Fibroblast of peridontal ligament (primary cell): Measurements from ENCODE around the gene GOPC.
"Not testable (repeated sequence)": the region's sequence is repeated elsewhere in the genome, so short reads cannot be mapped to it uniquely, and the experiment has no call there.

Experiments used
- DNase-seq: peaks from one replicate; pipeline ENCODE4 v3.0.0-alpha.2; 2010; ENCODE audit errors: extremely low read depth

Gene GOPC

GRCh38 chr6:117602151-117602898 is at the start of gene GOPC:
Gene GOPC, minus strand, starts transcription at chr6:117602511. Its CDS starts 223 bp downstream, at chr6:117602288.
- peak; percentile 98 for DNase-seq

DNA sequence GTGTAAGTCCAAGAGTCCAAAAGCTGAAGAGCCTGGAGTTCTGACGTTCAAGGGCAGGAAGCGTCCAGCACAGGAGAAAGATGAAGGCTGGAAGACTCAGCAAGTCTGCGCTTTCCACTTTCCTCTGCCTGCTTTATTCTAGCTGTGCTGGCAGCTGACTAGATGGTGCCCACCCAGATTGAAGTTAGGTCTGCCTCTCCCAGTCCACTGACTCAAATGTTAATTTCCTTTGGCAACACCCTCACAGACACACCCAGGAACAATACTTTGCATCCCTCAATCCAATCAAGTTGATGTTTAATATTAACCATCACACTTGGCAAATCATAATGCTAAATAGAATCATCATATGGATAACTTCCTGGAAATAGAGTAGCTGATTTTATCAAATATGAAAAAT is 49.7 kb upstream of the GOPC start:
- DNase-seq: not testable (repeated sequence)

DNA sequence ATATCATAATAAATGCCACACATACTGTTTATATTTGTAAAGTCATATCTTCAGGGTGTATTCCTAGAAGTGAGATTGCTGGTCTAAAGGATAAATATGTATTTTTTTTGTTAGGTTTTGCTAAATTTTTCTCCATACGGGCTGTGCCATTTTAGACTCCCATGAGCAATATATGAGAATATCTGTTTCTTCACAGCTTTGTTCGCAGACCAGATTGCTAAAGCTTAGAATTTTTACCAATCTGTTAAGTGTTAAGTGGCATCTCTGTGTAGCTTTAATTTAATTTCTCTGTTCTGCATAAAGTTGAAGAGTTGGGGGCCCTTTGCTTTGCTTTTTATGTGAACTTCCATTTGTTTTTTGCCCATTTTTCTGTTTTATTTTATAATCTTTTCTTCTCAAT is 40.7 kb upstream of the GOPC start:
- no peak for DNase-seq

- no peak for DNase-seq
These were observed 35.5 kb upstream of the GOPC start for GRCh38 chr6:117637770-117638169.

GRCh38 chr6:117629119-117629660 is 26.9 kb upstream of the GOPC start:
- DNase-seq: no peak

GRCh38 chr6:117627533-117627932 is 25.2 kb upstream of the GOPC start:
- DNase-seq: no peak

GRCh38 chr6:117624869-117625481 is 22.7 kb upstream of the GOPC start:
- no peak for DNase-seq

DNA sequence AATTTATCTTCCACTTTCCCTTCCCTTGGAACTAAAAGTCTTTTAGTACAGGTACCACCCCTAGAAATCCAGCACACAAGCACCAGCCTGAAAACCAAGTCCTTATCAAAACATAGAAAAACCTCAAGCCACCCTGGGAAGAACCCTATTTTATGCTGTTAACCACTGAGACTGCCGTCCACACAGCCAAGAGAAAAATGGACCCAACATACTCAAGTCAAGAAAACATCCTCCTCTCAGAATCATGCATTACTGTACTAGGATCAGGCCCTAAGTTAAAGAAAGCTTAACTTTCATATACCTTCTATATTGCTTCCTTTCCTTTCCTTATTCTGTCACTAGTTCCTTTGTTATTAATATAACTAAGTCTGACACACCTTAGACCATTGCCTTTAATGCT is 16.9 kb upstream of the GOPC start:
- DNase-seq: no peak

DNA sequence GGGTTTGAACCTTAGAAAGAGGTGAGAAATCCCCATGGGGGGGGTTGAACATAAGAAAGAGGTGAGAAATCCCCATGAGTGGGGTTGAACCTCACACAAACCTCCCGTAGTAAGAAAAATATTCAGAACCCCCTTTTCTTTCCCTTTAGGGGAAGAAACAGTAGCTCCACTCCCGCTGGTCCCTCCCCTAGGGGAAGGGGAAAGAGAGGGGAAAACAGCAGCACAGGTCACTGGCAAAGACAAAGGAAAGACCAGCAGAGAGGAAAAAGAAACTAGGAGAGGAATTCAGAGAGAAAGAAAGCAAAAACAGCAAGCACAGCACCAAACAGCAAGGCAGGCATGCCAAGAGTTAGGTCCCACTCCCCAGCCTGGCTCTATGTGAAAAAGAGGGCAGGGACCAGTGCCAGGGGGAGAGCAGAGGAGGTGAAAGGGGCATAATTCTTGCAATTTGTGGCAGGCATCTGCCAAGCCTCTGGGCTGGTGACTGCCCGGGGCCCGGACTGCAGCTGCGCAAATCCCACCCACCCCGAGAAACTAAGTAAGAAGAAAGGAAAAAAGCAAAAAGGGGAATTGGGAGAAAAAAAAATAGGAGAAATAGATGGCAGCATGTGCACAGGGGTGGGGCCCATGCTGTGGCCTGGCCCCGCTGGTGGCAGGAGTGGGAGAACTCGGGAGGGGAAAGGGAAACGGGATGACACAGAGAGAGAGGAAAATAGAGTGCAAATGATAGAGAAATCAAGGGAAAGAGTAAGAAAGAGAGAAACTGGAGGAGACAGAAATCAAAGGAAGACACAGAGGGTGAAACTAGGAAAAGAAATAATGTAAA is 15.1 kb upstream of the GOPC start:
- DNase-seq: no peak

DNA sequence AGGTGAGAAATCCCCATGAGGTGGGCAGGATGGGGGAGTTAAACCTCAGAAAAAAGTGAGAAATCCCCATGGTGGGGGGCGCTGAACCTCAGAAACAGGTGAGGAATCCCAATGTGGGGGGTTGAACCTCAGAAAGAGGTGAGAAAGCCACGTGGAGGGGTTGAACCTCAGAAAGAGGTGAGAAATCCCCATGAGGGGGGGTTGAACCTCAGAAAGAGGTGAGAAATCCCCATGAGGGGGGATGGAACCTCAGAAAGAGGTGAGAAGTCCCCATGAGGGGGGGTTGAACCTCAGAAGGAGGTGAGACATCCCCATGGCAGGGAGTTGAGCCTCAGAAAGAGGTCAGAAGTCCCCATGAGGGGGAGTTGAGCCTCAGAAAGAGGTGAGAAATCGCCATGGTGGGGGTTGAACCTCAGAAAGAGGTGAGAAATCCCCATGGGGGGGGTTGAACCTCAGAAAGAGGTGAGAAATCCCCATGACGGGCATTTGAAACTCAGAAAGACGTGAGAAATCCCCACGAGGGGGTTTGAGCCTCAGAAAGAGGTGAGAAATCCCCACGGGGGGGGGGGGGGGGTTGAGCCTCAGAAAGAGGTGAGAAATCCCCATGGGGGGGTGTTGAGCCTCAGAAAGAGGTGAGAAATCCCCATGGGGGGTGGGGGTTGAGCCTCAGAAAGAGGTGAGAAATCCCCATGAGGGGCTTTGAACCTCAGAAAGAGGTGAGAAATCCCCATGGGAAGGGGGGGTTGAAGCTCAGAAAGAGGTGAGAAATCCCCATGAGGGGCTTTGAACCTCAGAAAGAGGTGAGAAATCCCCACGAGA is 14.3 kb upstream of the GOPC start:
- DNase-seq: no peak

DNA sequence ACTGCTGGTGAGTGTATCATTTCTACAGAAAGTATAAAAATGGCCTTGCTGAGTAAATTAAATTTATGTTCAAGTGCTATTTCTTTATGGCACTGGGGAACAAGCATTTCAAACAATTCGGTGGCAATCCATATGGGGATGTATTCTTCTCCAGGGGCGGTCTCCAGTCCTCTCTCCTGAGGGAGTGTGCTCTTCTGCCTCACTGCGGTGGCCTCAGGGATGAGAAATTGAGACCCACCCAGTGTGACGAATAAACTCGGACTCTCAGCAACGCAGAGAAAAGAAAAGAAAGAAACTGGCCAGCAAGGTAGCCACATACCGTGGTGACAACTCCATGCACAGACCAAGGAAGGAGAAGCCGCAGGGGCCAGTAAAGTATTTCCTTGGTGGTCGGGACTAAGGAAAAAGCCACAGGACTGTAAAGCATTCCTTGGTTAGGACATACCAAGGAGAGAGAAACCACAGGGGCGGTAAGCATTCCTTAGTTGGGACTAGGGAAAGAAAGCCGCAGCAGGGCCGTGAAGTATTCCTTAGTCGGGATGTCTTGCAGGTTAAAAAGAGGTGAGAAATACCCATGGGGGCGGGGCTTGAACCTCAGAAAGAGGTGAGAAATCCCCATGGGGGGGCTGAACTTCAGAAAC is 13.6 kb upstream of the GOPC start:
- DNase-seq: peak; percentile 59

DNA sequence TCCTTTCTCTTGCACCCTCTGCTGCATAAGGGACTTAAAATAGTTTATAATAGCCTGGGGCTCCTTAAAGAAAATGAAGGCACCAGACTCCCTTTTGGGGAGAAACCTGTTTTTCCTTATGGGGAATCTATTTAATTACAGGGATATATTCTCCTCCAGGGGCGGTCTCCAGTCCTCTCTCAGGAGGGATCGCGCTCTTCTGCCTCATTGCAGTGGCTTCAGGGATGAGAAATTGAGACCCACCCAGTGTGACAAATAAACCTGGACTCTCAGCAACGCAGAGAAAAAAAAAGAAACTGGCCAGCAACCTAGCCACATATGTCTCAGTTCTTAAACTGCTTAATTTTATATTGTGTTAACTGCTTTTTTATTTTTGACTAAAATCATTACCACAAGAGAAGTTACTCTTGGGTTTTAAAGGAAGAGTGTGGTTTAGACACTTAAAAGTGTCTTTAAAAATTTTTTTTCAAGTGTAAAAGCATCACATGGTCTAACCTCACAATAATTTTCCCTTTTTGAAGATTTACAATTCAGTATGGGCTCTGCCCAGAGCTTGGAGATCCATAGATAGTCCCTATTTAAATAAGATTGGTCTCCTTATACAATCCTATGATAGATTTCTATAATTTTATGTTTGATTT is 11.7 kb upstream of the GOPC start:
- no peak for DNase-seq

DNA sequence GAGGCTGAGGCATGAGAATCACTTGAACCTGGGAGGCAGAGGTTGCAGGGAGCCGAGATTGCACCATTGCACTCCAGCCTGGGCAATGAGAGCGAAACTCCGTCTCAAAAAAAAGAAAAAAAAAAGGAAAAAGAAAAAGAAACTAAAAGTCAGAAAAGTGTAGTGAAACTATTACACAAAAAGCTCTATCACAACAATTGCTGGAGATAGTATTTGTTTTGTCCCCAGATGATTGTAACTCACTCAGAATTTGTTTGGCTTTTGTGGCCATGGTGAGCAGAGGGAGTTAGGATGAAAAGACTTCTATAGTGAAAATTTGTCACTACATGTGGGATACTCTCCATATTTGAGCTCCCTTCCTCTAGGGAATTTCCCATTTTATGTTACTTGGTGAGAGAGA is 5.2 kb upstream of the GOPC start:
- no peak for DNase-seq

- peak; percentile 90 for DNase-seq
These were observed 3.0 kb upstream of the GOPC start for GRCh38 chr6:117605169-117605826.

- DNase-seq: no peak
These were observed 1.5 kb upstream of the GOPC start for GRCh38 chr6:117603821-117604220.

DNA sequence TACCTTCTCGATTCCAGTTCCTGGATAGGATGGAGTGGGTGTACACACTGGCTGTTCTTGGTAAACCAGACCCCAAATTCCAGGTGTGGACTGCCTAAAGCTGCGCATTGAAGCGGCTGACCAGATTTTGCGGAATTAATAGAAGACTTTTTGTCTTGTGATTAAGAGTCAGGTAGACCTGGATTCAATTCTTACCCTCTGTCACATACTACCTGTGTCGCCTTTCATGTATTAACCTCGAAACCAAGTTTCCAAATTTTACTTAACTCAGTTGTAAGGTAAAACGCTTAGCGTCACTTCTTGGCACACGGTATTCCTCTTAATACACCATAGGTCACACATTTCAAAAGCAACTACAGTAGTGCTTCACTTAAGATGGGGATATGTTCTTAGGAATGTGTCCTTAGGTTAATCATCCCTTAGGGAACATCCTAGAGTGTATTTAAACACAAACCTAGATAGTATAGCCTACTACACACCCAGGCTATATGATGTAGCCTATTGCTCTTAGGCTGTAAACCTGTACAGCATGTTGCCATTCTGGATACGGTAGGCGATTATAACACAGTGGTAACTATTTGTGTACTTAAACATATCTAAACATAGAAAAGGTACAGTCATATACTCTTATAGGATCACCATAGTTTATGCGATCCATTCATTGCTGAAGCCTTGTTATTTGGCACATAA is 733 bp upstream of the GOPC start:
- DNase-seq: no peak

DNA sequence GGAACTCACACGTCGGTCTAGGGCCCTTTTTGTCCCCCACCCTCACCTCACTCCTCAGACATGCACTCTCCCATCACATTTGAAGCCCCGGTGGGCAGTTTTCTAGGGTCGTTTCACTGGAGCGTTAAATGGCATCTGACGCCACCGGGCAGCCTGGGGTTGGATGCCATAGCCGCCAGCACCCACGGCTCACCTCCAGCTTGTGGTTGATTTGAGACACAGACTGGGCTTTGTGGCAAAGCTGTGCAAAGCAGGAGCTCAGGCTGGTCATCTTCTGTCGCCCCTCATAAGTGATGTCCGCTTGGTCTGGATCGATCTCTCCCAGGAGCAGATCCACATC is 530 bp downstream of the GOPC start:
- DNase-seq: no peak

DNA sequence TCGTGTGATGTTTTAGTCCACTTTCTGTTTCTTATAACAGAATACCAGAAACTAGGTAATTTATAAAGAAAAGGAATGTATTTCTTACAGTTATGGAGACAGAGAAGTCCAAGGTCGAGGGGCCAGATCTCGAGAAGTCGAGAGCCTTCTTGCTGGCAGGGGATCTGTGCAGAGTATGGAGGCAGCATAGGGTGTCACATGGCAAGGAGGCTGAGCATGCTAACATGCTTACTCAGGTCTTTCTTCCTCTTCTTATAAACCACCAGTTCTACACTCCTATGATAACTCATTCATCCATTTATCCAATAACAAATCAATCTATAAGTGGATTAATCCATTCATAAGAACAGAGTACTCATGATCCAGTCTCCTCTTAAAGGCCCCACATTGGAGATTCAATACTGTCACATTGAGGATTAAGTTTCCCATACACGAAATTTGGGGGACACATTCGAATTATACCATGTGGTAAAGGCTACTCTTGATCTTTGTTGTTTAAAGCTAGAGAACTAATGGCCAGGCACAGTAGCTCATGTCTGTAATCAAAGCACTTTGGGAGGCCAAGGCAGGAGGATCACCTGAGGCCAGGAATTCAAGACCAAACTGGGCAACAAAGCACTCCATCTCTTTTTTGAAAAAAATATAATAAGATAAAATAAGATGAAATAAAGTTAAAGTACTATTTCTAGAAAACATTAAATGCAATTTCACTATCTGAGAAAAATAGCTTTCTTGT is 2.1 kb downstream of the GOPC start:
- no peak for DNase-seq

GRCh38 chr6:117597755-117598154 is 4.6 kb downstream of the GOPC start:
- DNase-seq: no peak
